HG03175 (cell line): Measurements from ENCODE around the gene SNED1.

Source experiments
- ATAC-seq: cut with Tn5 transposase; IDR thresholded peaks from one replicate; pipeline ENCODE4 v1.9.1; 2021; ENCODE audit warnings: mild to moderate bottlenecking, moderate library complexity; ENCODE audit not compliant: unreplicated experiment

SNED1 gene

DNA sequence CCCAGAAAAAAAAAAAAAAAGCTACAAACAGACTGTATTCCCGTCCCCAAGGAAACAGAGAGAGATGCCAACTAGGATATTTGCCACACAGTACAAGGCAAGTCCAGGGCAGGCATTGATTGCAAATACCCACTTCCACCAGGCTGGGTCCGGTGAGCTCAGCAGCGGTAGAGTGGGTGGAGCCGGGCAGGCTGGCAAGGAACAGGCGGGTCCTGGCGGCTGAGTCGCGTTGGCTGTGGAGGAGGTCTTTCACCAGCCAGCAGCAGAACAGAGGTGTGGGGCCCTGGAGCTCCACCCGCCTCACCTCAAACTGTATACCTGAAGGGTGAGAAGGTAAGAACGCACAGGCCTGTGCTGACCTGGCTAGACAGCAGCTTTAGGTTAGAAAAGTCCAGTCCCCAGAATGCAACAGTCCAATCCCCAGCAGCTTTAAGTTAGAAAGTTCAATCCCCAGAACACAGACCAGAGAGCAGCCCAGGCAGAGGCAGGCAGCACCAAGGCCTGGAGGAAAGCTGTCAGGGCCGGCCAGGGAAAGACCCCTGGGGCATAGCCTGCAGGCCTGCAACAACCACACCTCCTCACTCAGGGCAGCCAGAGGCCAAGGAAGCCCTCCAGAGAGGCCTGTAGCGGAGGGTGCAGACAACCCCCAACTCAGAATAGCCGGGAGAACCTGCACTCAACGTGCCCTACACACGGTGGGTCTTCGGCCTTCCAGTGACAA, 125.6 kb downstream of the SNED1 start:
- ATAC-seq, result no peak

GRCh38 chr2:241125626-241126025, 127.2 kb downstream of the SNED1 start:
- ATAC-seq, result no peak

DNA sequence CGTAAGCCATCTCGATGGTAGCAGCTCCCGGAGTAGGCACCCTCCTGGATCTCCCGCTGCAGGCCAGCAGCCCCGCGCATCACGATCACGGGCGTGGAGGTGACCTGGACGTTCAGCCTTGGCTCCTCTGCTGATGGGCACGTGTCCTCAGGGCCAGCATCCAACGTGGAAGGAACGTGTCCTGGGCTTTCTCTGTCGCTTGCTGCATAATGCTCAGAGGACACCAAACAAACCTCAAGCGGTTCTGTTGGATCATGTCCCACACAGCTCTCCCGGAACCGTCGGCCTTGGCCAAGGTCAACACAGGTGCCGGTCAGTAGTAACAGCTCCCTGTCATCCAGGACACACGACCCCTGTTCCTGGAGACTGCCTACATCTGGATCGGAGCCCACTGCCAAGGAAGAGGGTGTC, 127.8 kb downstream of the SNED1 start:
- ATAC-seq, result no peak

DNA sequence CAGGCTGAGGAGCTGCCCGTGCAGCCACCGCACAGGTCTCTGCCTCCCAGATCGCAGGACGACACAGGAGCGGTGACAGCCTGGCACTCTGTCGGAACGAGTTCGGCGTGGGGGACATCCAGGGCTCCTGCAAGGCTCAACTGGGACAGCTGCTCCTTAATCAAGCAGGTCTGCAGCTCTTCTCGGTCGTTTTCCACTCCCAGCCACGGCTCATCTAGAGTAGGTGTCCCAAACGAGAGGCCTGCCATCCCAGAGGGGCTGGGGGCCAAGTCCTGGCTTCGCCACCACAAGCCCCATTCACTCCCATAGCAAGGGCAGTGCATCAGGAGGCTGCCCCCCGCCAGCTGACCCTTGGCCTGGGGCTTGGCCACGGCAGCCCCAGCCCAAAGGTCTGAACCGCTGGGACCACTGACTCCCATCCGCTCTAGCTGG, 128.4 kb downstream of the SNED1 start:
- no peak for ATAC-seq

GRCh38 chr2:241128266-241128665, 129.8 kb downstream of the SNED1 start:
- no peak for ATAC-seq

DNA sequence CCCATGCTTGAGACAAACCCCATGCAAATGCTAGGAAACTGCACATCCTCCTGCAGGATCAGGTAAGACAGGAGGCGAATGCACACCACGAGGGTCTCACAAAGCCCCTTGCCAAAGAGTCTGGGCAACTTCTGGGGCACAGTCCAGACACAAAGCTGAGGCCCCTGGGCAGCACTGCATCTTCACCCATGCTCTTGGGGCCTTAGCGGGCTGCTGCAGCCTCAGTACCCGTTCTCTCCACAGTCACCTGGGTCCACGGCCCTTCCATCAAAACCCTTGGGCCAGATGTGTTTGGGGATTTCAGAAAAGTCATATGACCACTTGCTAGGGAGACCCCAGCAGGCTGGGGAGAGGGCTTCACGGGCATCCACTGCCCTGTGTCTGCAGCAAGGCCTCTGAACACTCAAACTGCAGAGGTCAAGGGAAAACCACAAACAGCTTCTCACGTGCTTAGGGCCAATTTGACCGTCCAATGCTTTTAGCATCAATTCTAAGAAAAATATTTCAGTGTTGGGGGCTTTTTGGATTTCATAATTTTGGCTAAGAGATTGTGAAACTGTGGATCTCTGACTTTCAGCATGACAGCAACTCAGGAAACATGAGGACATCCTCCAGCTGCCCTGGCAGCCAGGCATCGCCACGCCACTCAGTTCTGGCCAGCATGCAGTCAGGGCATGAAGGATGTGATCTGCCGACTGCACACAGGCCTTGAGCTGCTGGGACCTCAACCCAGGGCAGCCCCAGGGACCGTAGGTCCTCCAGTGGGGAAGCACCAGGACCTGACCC, 130.9 kb downstream of the SNED1 start:
- ATAC-seq, result no peak

DNA sequence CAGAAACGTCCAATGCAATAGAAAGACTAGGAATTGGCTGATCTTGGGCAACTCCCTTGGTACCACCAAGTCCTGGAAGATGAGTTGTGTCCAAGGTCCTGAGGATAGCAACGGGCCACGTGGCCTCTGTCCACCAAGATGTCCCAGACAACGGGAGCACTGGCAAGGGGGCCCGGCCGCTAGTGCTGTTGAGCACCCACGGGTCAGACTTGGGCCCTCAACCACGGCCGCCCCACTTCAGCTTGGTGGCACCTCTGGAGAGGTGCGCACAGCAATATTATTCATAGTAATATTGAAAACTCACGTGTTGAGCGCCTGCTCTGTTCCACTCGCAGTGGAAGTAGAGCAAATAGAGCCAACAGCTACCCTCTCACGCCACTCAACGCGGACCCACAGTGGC, 131.9 kb downstream of the SNED1 start:
- no peak for ATAC-seq

- no peak for ATAC-seq
Measured at GRCh38 chr2:241131531-241131930, 133.1 kb downstream of the SNED1 start.

GRCh38 chr2:241132538-241133435, 134.4 kb downstream of the SNED1 start:
- ATAC-seq, result no peak

- no peak for ATAC-seq
Measured at GRCh38 chr2:241133436-241133820, 135.0 kb downstream of the SNED1 start.

GRCh38 chr2:241134711-241135110, 136.3 kb downstream of the SNED1 start:
- no peak for ATAC-seq

DNA sequence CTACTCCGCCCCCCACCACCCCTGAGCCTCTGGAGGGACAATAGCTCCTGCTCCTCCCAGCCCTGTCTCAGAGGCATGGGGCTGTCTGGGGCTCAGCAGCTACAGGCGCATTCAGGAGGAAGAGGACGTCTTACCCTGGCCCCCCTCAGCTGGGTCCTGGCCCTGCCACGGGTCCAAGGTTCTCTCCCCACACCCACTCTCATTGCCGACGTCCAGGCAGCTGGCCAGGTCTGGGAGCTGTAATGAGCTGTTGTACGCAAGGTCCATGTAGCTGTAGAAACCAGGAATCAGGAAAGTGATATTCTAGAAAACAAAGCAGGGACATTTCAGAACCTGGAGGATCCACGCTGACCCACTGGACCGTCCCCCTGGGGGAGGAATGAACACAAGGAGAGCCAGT, 137.3 kb downstream of the SNED1 start:
- ATAC-seq, result no peak

- no peak for ATAC-seq
Measured at GRCh38 chr2:241136191-241136590, 137.8 kb downstream of the SNED1 start.

DNA sequence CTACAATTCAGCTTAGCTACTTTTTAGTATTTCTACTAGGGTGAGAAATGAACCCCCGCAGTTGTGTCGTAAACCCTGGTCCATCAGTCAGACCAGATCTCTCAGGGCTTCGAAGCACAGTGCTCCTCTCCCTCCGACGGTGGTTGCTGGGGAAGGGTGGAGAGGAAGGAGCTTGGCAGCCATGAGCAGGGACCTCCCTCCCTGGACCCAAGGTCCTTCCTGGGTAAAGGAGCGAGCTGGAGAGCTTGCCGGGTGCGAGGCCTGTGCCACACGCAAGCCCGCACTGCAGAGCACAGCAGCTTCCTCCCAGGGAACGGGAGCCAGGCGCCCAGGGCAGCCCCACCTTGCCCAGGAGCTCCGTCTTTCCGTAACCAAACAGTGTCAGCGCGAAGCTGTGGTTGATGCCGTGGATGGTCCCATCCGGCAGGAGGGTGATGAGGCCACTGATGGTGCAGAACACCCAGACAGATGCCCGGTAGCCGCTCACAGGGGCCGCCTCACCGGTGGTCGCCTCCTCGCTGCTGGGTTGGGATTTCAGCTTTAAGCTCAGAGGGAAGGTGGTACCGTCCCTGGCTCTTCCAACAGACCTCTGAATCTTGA, 138.3 kb downstream of the SNED1 start:
- ATAC-seq, result no peak

GRCh38 chr2:241137276-241138190, 139.1 kb downstream of the SNED1 start:
- ATAC-seq, result no peak

DNA sequence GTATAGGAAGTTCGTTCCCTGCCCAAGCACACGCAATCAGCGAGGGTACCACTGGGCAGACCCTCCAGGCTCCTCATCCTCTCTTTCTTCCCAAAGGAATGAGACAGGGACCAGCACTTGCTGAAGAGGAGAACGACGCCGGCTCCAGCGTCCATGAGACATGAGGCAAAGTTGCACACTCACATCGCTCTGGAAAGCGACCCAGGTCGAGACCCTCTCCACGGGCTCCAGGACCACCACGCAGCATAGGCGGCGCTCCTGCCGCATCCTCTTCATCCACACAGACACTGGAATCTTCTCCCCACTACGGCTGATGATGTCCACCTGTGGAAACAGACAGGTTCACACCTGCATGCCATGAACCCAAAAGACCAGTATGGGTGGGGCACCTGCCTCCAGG, 140.1 kb downstream of the SNED1 start:
- no peak for ATAC-seq

GRCh38 chr2:241139531-241140444, 141.4 kb downstream of the SNED1 start:
- no peak for ATAC-seq

DNA sequence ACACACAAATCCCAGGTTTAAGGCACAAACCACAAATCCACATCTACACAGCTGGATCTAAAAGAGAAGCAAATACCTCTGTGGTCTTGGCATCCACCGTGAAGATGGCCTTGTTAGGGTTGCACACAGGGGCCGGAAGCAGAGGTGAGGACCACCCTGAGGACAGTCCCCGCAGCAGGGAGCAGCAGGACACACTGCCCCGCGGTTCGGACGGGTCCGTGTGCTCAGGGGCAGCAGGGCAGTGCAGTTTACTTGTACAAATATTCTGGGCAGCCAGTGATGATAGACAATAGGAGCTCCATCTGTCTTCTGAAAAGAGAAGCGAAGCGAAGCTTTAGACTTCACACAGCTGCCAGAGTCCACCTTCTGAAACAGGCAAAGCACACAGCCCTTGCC, 142.0 kb downstream of the SNED1 start:
- no peak for ATAC-seq

GRCh38 chr2:241141214-241141770, 142.9 kb downstream of the SNED1 start:
- ATAC-seq, result no peak
